Neural cell (in vitro differentiated cells): ENCODE results near the gene CGRRF1.

Source experiments
- CTCF ChIP-seq: fragments of 450-650 bp; IDR thresholded peaks from 2 replicates; pipeline ENCODE4 v1.5.1; 2014; ENCODE audit warnings: antibody characterized with exemption, mild to moderate bottlenecking, moderate library complexity; ENCODE audit not compliant: poor library complexity, severe bottlenecking
- EP300 ChIP-seq: fragments of 450-650 bp; conservative IDR thresholded peaks from 2 replicates; pipeline ENCODE4 v1.6.1; 2014; ENCODE audit warnings: antibody characterized with exemption, mild to moderate bottlenecking, moderate library complexity; ENCODE audit not compliant: poor library complexity, severe bottlenecking
- EZH2 ChIP-seq: fragments of 200-600, 300-800 bp; shearing (Covaris generic), sonication (generic); IDR thresholded peaks from 2 replicates; pipeline ENCODE4 v1.6.1; 2014; ENCODE audit warnings: antibody characterized with exemption, low read length, borderline replicate concordance, mild to moderate bottlenecking; ENCODE audit not compliant: insufficient read depth, poor library complexity, severe bottlenecking
- POLR2AphosphoS5 ChIP-seq: IDR thresholded peaks from 2 replicates; pipeline ENCODE4 v1.6.1; 2012
- RAD21 ChIP-seq: fragments of 450-650 bp; conservative IDR thresholded peaks from 2 replicates; pipeline ENCODE4 v1.6.1; 2014; ENCODE audit warnings: antibody characterized with exemption, mild to moderate bottlenecking, moderate library complexity
- REST ChIP-seq: IDR thresholded peaks from 2 replicates; pipeline ENCODE4 v1.6.1; 2012; ENCODE audit warnings: borderline replicate concordance
- SMC3 ChIP-seq: fragments of 450-650 bp; conservative IDR thresholded peaks from 2 replicates; pipeline ENCODE4 v1.6.1; 2014; ENCODE audit warnings: antibody characterized with exemption, mild to moderate bottlenecking, moderate library complexity; ENCODE audit not compliant: poor library complexity

- TF ChIP-seq CTCF (no peak), EZH2 (no peak), REST (no peak), SMC3 (no peak), POLR2AphosphoS5 (no peak), RAD21 (no peak), EP300 (no peak)
These were observed 75.5 kb downstream of the CGRRF1 start for GRCh38 chr14:54585214-54585613.
